SK-N-SH (cell line): ENCODE results near the gene HEXA. TPM values are rescaled to one million over a fixed set of nuclear protein-coding genes. Genes with fewer than 3 reads are reported as not detected.
A peak's percentile ranks its signal among the peaks of the same experiment; 100 is the strongest.

ENCODE experiments used
- CTCF ChIA-PET: fragments of 300-600, 350-600 bp; formaldehyde crosslinking; extraction: SDS; loops from one replicate; lab custom pipeline; 2021; lab: Yijun Ruan, JAX
- POLR2A ChIA-PET: fragments of 350-600 bp; sonication (Branson Sonifier 250); formaldehyde crosslinking; extraction: SDS; loops from one replicate; lab custom pipeline; 2020; ENCODE audit warnings: antibody characterized with exemption, inconsistent platforms; lab: Yijun Ruan, JAX
- DNase-seq: peaks from one replicate; pipeline ENCODE4 v3.0.0; 2012
- H2AFZ ChIP-seq: fragments of 200-600 bp; sonication (generic); 2 replicates; pipeline ENCODE4 v1.8.1; 2016; ENCODE audit warnings: antibody characterized with exemption, mild to moderate bottlenecking, low read depth
- H3F3A ChIP-seq: fragments of 200-600 bp; sonication (generic); replicated peaks from 2 replicates; pipeline ENCODE3; 2016; ENCODE audit warnings: antibody characterized with exemption, mild to moderate bottlenecking; ENCODE audit not compliant: insufficient read depth
- H3K27ac ChIP-seq, 2 experiments: fragments of 200-500 bp in 1 of 2; fragments of 200-600 bp in 1 of 2; sonication (Bioruptor generic) in 1 of 2; sonication (generic), shearing (Covaris generic) in 1 of 2; 2 replicates each; pipeline versions ENCODE4 v1.5.1 to v1.6.1; 2014 to 2016; ENCODE audit warnings: low read depth in 2 of 2, inconsistent platforms in 1 of 2, low read length in 1 of 2, mild to moderate bottlenecking in 1 of 2, mixed read lengths in 1 of 2
- H3K27me3 ChIP-seq: fragments of 200-600 bp; sonication (generic), shearing (Covaris generic); 2 replicates; pipeline ENCODE4 v1.6.1; 2016; ENCODE audit warnings: mixed run types; ENCODE audit not compliant: insufficient read depth
- H3K36me3 ChIP-seq, 2 experiments: fragments of 200-500 bp in 1 of 2; fragments of 200-600 bp in 1 of 2; sonication (Bioruptor generic) in 1 of 2; sonication (generic) in 1 of 2; replicated peaks in 1 of 2; 2 replicates each; pipeline versions ENCODE3 to v1.5.1; 2014 to 2016; ENCODE audit warnings: low read length in 1 of 2, mild to moderate bottlenecking in 1 of 2; ENCODE audit not compliant: insufficient read depth in 2 of 2, control insufficient read depth in 1 of 2
- H3K4me1 ChIP-seq, 2 experiments: fragments of 200-500 bp in 1 of 2; fragments of 200-600 bp in 1 of 2; sonication (Bioruptor generic) in 1 of 2; sonication (generic), shearing (Covaris generic) in 1 of 2; 2 replicates each; pipeline versions ENCODE4 v1.5.1 to v1.6.1; 2014 to 2016; ENCODE audit warnings: low read depth in 1 of 2, low read length in 1 of 2, mixed run types in 1 of 2; ENCODE audit not compliant: insufficient read depth in 2 of 2, control insufficient read depth in 1 of 2
- H3K4me2 ChIP-seq: fragments of 200-600 bp; sonication (generic), shearing (Covaris generic); 2 replicates; pipeline ENCODE4 v1.6.1; 2017; ENCODE audit warnings: mixed run types
- H3K4me3 ChIP-seq, 2 experiments: fragments of 200-500 bp in 1 of 2; fragments of 200-600 bp in 1 of 2; sonication (Bioruptor generic) in 1 of 2; sonication (generic), shearing (Covaris generic) in 1 of 2; 2 replicates each; pipeline versions ENCODE4 v1.5.1 to v1.8.1; 2014 to 2016; ENCODE audit warnings: low read depth in 2 of 2, inconsistent platforms in 1 of 2, low read length in 1 of 2, mild to moderate bottlenecking in 1 of 2, mixed read lengths in 1 of 2, moderate library complexity in 1 of 2
- H3K79me2 ChIP-seq: fragments of 200-600 bp; sonication (generic); 2 replicates; pipeline ENCODE4 v1.8.1; 2017; ENCODE audit warnings: mild to moderate bottlenecking; ENCODE audit not compliant: insufficient read depth
- H3K9ac ChIP-seq: fragments of 200-600 bp; sonication (generic); 2 replicates; pipeline ENCODE4 v1.6.1; 2017; ENCODE audit warnings: mixed run types
- H3K9me2 ChIP-seq: fragments of 200-600 bp; sonication (generic); 2 replicates; pipeline ENCODE4 v1.6.1; 2017; ENCODE audit warnings: mixed run types
- H3K9me3 ChIP-seq: fragments of 200-600 bp; sonication (generic); 2 replicates; pipeline ENCODE4 v1.6.1; 2017; ENCODE audit warnings: mixed run types, mild to moderate bottlenecking, moderate library complexity
- H4K20me1 ChIP-seq: fragments of 200-600 bp; sonication (generic); 2 replicates; pipeline ENCODE4 v1.6.1; 2017; ENCODE audit warnings: mild to moderate bottlenecking, mixed run types; ENCODE audit not compliant: insufficient read depth
- ELF1 ChIP-seq: IDR thresholded peaks from 2 replicates; pipeline ENCODE4 v1.4.0; 2012
- FOSL2 ChIP-seq: IDR thresholded peaks from 2 replicates; pipeline ENCODE4 v1.4.0; 2012; ENCODE audit warnings: low read depth, mild to moderate bottlenecking, moderate library complexity, borderline replicate concordance
- FOXM1 ChIP-seq: IDR thresholded peaks from 2 replicates; pipeline ENCODE4 v1.4.0; 2012; ENCODE audit warnings: low read depth, mild to moderate bottlenecking
- GABPA ChIP-seq: IDR thresholded peaks from 2 replicates; pipeline ENCODE4 v1.4.0; 2012; ENCODE audit warnings: low read depth, mild to moderate bottlenecking
- JUND ChIP-seq: IDR thresholded peaks from 2 replicates; pipeline ENCODE4 v1.4.0; 2012
- MXI1 ChIP-seq: IDR thresholded peaks from 2 replicates; pipeline ENCODE4 v1.6.1; 2012; ENCODE audit warnings: mild to moderate bottlenecking, low read depth, low read length, improper control_type of control experiment
- NFIC ChIP-seq: IDR thresholded peaks from 2 replicates; pipeline ENCODE4 v1.4.0; 2012; ENCODE audit warnings: borderline replicate concordance
- RFX5 ChIP-seq: IDR thresholded peaks from 2 replicates; pipeline ENCODE4 v1.6.1; 2012; ENCODE audit warnings: mild to moderate bottlenecking, improper control_type of control experiment, low read length
- RXRA ChIP-seq: IDR thresholded peaks from 2 replicates; pipeline ENCODE4 v1.4.0; 2012; ENCODE audit warnings: low read depth, mild to moderate bottlenecking, borderline replicate concordance
- SIN3A ChIP-seq: IDR thresholded peaks from 2 replicates; pipeline ENCODE4 v1.6.1; 2012; ENCODE audit warnings: low read depth, mild to moderate bottlenecking, low read length, moderate library complexity, borderline replicate concordance
- TAF1 ChIP-seq: IDR thresholded peaks from 2 replicates; pipeline ENCODE4 v1.6.1; 2012; ENCODE audit warnings: low read depth, mild to moderate bottlenecking, low read length, moderate library complexity, borderline replicate concordance
- TCF12 ChIP-seq: IDR thresholded peaks from 2 replicates; pipeline ENCODE4 v1.4.0; 2012
- YY1 ChIP-seq: IDR thresholded peaks from 2 replicates; pipeline ENCODE4 v1.4.0; 2012; ENCODE audit warnings: low read depth, mild to moderate bottlenecking
- WGBS: methylation state at CpG from one replicate; pipeline ENCODE4 v1.1.6; 2017; ENCODE audit warnings: low lambda C conversion rate; 5-methylcytosine and 5-hydroxymethylcytosine counted together
- polyA plus RNA-seq, 3 experiments: library from polyadenylated mRNA; depleted of rRNA; stranded (reverse); fragments of >200 nt; gene quantifications; 2 replicates each; pipeline ENCODE4 v1.2.3, GENCODE V29; 2012
- TF ChIP-seq, protein P1 (sequence below): fragments of 150-350 bp; IDR thresholded peaks from 2 replicates; pipeline ENCODE4 v1.6.1; 2016; ENCODE audit warnings: mild to moderate bottlenecking, low read depth, low read length

Gene HEXA
- polyA plus RNA-seq, 1 of the 3 experiments (the other 2 are of a cell fraction), result 251 TPM

DNA sequence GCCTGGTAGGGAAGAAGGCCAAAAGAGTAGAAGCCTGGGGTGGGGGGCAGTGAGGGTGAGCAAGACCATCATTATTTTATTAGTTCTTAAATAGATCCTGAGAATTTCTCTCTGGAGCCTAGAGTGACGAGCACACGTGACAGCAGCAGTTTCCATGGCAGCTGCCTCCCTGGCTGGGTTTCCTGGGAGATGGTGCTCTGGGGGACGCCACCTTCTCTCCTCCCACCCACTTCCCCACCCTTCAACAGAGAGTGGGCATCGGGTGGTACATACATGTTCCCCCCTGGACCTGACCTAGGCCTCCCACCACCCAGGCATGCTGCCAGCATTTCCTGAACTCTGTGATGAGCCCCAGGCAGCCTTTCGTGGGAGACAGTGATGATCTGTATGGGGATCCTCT is 68.8 kb downstream of the HEXA start:
- Histone ChIP-seq H3K4me1 (peaks cover 0 to 7% of the 10 kb centered on the region in 2 experiments; a peak in 1 of 4 replicates), H3K9me3 (no peaks in the 10 kb centered on the region), H3K9ac (no peak overlapping the region), H4K20me1 (no peaks in the 10 kb centered on the region), H3K79me2 (no peaks in the 10 kb centered on the region), H3K27me3 (no peaks in the 10 kb centered on the region; the same call in 1 of the 2 replicates), H2AFZ (no peak overlapping the region), H3K9me2 (no peaks in the 10 kb centered on the region), H3K4me3 (no peak overlapping the region), H3F3A (no peaks in the 10 kb centered on the region), H3K36me3 (no peaks in the 10 kb centered on the region), H3K4me2 (no peak overlapping the region), H3K27ac (no peak overlapping the region)
- 59% methylated on average over 5 of the region's 5 CpGs for WGBS
- no peak for TF ChIP-seq NFIC
- TF ChIP-seq, protein P1, sequence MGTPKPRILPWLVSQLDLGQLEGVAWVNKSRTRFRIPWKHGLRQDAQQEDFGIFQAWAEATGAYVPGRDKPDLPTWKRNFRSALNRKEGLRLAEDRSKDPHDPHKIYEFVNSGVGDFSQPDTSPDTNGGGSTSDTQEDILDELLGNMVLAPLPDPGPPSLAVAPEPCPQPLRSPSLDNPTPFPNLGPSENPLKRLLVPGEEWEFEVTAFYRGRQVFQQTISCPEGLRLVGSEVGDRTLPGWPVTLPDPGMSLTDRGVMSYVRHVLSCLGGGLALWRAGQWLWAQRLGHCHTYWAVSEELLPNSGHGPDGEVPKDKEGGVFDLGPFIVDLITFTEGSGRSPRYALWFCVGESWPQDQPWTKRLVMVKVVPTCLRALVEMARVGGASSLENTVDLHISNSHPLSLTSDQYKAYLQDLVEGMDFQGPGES, result no peak
- TF ChIP-seq RFX5, result no peak
- ChIA-PET POLR2A (no interaction called here), CTCF (no interaction called here)
- no peak for DNase-seq

DNA sequence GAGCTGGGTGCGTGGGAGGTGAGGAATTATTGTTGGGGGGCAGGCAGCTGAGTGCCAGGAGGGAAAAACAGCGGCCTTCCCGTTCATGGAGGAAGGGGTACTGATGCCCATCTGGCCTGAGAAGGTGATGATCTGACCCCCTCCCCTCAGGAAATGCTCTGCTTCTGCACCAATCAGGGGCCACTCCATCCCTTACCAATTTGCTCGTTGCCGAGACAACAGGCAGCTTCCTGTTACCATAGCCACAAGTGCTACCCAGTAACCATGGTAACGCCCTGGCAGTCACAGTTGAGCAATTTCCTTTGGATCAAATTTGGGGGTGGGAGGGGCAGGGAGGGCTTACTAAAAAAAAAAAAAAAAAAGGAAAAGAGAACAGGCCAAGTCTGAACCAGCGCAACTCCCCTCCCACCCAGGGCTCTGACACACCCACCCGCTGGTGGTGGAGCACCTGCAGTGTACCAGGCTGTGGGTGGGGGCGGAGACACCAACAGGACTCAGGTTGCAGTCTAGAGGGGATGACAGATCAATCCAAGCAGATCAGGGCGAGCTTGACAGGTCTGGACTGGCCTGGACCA is 69.5 kb downstream of the HEXA start:
- Histone ChIP-seq H3K79me2 (no peaks in the 10 kb centered on the region), H3K4me1 (peaks cover 0 to 7% of the 10 kb centered on the region in 2 experiments; a peak in 1 of 4 replicates), H3K36me3 (no peaks in the 10 kb centered on the region), H3K9ac (no peak overlapping the region), H2AFZ (no peak overlapping the region), H3K4me2 (no peak overlapping the region), H3K4me3 (no peak overlapping the region), H4K20me1 (no peaks in the 10 kb centered on the region), H3K9me2 (no peaks in the 10 kb centered on the region), H3K27ac (no peak overlapping the region), H3F3A (no peaks in the 10 kb centered on the region), H3K9me3 (no peaks in the 10 kb centered on the region), H3K27me3 (no peaks in the 10 kb centered on the region; the same call in 1 of the 2 replicates)
- TF ChIP-seq ELF1 (no peak), FOXM1 (no peak), SIN3A (no peak), MXI1 (peak; percentile 74; the same call in 1 of the 2 replicates), FOSL2 (no peak), TCF12 (no peak), JUND (no peak), GABPA (no peak), RFX5 (peak; percentile 84), TAF1 (no peak), RXRA (no peak), YY1 (no peak)
- TF ChIP-seq, protein P1, result no peak
- ChIA-PET POLR2A (no interaction called here), CTCF (no interaction called here)
- DNase-seq, result peak; percentile 76
- WGBS, result 61% methylated on average over 10 of the region's 10 CpGs
